NCI-H1436 (cell line): ENCODE data around the gene HSPB7.
A peak's percentile ranks its signal among the peaks of the same experiment; 100 is the strongest.

Experiments
- DNase-seq: peaks from one replicate; lab custom pipeline; 2025; lab: John Stamatoyannopoulos, UW

The HSPB7 gene

DNA sequence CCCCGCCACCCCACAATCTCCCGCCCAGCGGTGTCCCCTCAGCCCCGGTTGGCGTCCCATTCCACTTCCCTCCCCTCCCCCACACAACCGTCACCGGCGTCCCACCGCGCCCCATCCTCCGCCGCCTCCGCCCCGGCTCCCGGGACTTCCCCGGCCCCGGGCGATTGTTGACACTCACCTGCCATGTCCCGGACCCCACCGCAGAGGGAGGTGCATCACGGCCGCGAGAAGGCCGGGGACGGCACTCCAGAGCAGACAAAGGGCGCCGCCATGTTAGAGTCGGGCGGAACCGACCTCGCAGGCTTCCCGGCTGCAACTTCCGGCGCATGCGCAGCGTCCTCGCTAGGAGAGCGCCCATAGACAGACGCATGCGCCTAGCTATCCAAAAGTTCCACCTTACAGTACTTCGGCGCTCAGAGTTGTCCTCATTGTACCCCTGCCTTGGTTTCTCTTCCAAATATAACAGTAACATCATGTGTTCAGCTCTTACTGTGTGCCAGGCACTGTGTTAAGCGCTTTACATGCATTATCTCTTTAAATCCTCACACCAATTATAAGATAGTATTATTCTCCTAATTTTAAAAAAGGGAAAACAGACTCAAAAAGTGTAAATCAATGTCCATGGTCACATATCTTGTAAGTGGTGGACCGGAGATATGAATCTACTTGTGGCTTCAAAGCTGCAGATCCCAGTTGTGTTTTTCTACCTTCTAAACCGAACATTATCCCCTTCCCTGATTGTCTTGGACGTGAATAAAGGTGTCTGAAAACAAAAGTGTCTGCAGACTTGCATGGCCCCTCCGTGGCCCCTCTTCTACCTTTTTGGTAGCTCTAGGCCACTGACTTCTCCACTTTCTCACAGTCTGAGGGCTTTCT, 41.8 kb downstream of the HSPB7 start, which contains the start of gene ZBTB17:
Gene ZBTB17 (minus strand): TSS at position 297 of the 876 bp plus-strand sequence. CDS start 27,606 bp downstream, outside the sequence.
- DNase-seq = peak; percentile 92

DNA sequence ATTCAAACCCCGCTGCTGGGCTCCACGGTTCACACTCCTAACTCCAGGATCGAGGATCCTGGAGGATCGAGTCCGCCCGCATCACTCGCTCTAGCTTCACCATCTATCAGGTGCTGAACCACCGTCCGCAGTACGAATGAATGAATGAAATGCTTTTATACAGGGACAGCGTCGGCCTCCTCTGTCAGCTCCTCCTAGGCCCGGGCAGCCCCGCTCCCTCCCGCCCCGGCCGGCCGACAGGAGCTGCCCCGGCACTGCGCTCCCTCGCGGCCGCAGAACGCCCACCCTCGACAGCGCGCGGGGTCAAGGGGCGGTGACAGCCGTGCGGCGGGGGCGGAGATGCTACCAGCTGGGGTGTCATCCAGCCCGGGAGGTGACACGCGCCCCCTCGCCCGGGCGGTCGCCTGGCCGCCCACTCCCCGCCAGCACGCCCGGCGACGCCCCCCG, 42.5 kb downstream of the HSPB7 start:
- DNase-seq = no peak

DNA sequence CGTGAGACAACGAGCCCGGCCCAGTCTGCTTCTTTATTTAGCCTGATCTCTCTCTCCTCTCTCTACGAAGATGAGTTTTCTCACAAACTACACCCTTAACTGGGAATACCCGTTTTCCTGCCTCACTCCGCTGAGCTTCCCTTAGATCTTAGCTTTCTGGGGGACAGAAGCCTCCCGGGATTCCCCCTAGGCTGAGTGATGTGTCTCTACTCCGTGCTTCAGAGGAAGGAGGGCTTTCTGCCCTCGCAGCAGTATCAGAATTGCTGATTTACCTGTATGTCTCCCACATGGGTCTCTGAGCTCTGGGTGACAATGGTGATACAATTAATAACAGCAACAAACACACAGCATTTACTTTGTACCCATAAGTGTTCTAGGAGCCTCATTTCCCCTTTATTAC, 43.0 kb downstream of the HSPB7 start:
- DNase-seq = no peak

DNA sequence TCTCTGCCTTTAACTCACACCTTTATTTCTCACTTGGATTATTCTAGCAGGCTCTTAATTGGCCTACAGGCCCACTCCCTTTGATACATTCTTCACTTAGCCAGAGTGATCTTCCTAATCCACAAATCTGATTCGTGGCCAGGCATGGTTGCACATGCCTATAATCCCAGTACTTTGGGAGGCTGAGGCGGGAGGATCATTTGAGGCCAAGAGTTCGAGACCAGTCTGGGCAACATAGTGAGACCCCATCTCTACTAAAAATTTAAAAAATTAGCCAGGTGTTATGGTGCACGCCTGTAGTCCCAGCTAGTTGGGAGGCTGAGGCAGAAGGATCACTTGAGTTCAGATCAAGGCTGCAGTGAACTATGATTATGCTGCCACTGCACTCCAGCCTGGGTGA, 44.1 kb downstream of the HSPB7 start:
- DNase-seq = no peak

DNA sequence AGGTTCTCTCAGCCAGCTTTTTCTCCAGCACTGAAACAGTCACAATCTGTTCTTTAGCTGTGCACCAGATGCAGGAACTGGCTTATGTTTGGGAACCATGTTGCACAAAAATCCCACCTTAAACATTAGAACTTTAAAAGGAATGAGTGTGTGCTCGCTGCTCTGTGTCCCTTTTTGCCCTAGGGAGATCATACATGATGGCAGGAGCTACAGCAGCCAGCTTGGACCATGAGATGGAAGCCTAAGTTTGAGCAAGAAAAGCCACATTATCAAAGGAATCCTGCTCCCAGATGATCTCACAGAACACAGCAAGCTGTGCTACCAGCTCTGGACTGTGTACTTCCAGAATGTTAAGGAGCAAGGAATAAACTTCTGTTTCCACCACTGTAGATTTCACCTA, 45.4 kb downstream of the HSPB7 start:
- DNase-seq = no peak

DNA sequence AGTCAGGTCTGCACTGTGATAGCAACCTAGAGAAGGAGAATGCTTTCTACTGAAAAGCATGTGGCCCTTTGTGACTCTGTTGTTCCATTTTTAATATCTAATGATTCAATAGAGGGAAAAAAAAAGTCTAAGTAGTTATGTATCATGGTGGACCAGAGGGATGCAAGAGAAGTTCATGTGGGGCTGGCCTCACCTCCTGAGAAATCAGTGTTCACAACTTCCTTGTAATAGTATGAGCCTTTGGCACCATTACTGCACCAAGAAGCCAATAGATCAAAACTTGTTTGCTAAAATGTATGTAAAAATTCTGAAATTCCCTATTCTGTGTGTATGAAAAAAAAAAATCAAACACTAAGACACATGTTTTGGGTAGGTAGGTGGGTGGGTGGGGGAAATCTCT, 46.9 kb downstream of the HSPB7 start:
- DNase-seq = no peak

DNA sequence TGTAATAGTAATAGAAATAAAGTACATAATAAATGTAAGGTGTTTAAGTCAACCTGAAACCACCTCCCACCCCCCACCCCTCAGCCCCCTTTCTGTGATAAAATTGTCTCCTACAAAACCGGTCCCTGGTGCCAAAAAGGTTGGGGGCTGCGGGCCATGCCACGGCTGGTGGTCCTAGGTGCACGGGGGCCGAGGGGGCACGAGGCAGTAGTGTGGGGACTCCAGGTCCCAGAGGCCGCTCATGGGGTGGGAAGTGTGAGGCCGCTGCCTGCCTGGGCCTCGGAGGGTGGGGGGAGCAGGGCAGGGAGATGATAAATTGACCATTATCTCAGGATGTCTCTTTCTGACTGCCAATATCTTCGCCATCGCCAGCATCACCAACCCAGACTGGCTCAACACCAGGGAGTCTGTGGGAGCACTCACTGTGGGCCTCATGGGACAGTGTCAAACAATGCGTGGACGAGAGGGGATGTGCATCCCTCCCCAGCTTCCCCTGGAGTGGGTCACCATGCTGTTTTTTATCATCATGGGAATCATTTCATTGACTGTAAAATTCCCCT, 48.4 kb downstream of the HSPB7 start:
- DNase-seq = no peak

DNA sequence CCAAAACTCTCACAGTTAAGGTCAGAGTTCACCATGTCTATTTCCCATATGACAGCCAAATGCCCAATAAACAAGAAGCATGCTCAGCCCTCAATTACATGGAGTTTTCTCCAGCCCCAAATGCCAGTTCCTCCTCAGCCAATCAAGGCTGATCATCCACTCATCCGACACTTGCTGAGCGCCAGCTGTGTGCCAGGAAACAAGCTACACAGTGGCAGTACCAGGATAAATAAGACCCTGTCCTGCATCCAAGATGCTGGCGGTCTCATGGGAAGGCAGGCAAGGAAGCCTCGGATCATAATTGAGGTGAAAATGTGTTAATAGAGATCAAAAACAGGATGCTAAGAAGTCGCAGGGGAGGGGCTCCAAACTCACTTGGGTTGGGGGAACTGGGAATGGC, 49.7 kb downstream of the HSPB7 start:
- DNase-seq = no peak

DNA sequence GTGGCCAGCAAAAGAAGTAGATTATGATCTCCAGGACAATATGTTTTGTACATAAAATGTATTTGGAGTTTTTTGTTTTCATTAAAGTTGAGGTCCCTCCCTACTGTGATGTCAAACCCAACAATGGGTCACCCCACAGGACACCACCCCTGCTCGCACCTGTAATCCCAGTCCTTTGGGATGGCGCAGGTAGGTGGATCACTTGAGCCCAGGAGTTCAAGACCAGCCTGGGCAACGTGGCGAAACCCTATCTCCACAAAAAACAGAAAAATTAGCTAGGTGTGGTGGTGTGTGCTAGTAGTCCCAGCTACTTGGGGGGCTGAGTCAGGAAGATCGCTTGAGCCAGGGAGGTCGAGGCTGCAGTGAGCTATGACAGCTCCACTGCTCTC, 50.9 kb downstream of the HSPB7 start:
- DNase-seq = no peak

DNA sequence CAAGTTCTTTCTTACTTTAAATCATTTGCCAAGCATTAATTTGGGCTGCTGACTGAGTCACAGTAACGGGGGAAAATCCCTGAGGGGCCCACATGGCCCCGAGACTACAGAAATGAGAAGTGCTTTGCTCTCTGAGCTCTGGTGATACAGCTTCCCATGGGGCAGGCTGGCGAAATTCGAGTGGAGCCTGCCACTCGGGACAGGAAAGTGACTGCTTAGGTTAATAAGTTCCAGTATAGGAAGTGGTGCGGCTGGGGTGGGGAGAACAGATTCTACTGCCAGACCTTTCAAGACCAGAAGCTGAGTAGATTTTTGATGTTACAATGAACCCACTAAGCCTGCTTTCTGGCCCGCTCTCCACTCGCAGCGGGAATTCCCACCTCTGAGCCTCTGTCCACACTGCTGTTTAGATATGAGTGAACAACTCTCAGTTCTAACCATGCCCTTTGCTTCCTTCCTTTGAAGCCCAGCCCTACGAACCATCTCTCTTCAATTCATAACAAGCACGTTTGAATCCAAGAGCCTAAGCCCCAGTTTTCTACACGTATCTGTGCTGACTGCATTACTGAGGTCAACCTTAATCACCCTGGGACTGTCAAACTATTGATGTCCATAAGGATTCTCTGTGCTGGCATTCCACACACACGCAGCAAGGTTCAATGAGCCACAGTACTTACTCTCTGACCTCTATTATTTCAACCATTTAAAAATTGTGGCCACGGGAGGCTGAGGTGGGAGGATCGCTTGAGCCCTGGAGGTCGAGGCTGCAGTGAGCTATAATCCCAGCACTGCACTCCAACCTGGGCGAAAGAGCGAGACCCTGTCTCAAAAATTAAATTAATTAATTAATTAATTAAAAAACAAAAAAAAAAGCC, 51.5 kb downstream of the HSPB7 start:
- DNase-seq = no peak

DNA sequence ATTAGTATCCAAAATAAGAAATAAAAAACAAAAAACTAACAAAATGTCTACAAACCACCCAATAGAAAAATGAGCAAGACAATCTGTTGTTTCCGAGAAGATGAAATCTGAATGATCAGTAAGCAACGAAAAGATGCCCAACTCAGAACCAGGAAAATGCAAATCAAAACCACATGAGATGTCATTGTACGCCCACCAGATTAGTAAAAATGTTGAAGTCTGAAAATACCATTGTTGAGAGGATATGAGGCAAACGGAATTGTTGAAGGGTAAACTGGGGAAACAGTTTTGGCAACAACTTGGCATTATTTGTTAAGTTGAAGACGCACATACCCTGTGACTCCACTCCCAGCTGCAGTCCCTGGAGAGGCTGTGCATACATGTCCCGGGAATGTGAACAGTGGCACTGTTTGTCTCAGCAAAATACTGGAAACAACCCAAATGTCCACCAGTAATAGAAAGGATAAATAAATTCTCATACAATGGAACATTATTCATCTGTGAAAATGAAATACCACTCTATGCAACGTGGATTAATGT, 52.5 kb downstream of the HSPB7 start:
- no peak for DNase-seq
